OCI-LY7 (cell line): ENCODE results near the gene CADM4. TPM values are rescaled to one million over a fixed set of nuclear protein-coding genes. Genes with fewer than 3 reads are reported as not detected.

Experiments used
- BruUV-seq: library from RNA; stranded (reverse); fragments of 400-500 nt; replicated peaks from 2 replicates; lab custom pipeline; 2021; lab: Mats Ljungman, UMichigan
- CTCF ChIA-PET: fragments of 300-600 bp; sonication (Branson Sonifier 250); formaldehyde crosslinking; loops from one replicate; lab custom pipeline; 2022; ENCODE audit warnings: antibody characterized with exemption; ENCODE audit not compliant: unreplicated experiment; lab: Charles Lee
- POLR2A ChIA-PET: fragments of 300-600 bp; sonication (Branson Sonifier 250); formaldehyde crosslinking; loops from one replicate; lab custom pipeline; 2022; ENCODE audit warnings: antibody characterized with exemption; lab: Charles Lee
- DNase-seq: peaks from one replicate; pipeline ENCODE4 v3.0.0-alpha.2; 2015; ENCODE audit warnings: low spot score
- H2AFZ ChIP-seq: fragments of 200-600 bp; sonication (generic), shearing (Covaris generic); 2 replicates; pipeline ENCODE4 v1.6.1; 2014; ENCODE audit warnings: mild to moderate bottlenecking, antibody characterized with exemption, low read length, moderate library complexity
- H3K27ac ChIP-seq: fragments of 200-600 bp; sonication (generic); 2 replicates; pipeline ENCODE4 v1.5.1; 2014; ENCODE audit warnings: mixed run types, low read depth, mild to moderate bottlenecking, moderate library complexity, low read length, inconsistent platforms; ENCODE audit not compliant: poor library complexity, severe bottlenecking
- H3K36me3 ChIP-seq: fragments of 200-600 bp; sonication (generic); 2 replicates; pipeline ENCODE4 v1.6.1; 2014; ENCODE audit warnings: mild to moderate bottlenecking, antibody characterized with exemption, low read length, moderate library complexity, mixed read lengths; ENCODE audit not compliant: insufficient read depth
- H3K4me1 ChIP-seq: fragments of 200-600 bp; sonication (generic); 2 replicates; pipeline ENCODE4 v1.5.1; 2014; ENCODE audit warnings: mild to moderate bottlenecking, low read length; ENCODE audit not compliant: insufficient read depth, poor library complexity, severe bottlenecking
- H3K4me2 ChIP-seq: fragments of 200-600 bp; sonication (generic); 2 replicates; pipeline ENCODE4 v1.6.1; 2014; ENCODE audit warnings: mild to moderate bottlenecking, low read length
- H3K4me3 ChIP-seq: fragments of 200-600 bp; sonication (generic); 2 replicates; pipeline ENCODE4 v1.5.1; 2014; ENCODE audit warnings: mild to moderate bottlenecking, low read depth, low read length; ENCODE audit not compliant: poor library complexity, severe bottlenecking
- H3K79me2 ChIP-seq: fragments of 200-600 bp; sonication (generic); 2 replicates; pipeline ENCODE4 v1.6.1; 2016; ENCODE audit warnings: low read depth, mild to moderate bottlenecking, low read length, moderate library complexity, mixed read lengths; ENCODE audit not compliant: insufficient read depth
- H3K9me2 ChIP-seq: fragments of 200-600 bp; sonication (generic); 2 replicates; pipeline ENCODE4 v1.6.1; 2016; ENCODE audit warnings: mild to moderate bottlenecking, low read length, mixed read lengths; ENCODE audit not compliant: insufficient read depth
- H3K9me3 ChIP-seq: fragments of 200-600 bp; sonication (generic); 2 replicates; pipeline ENCODE4 v1.6.1; 2014; ENCODE audit warnings: mild to moderate bottlenecking, mixed run types, low read length, mixed read lengths
- H4K20me1 ChIP-seq: fragments of 200-600 bp; sonication (generic); 2 replicates; pipeline ENCODE4 v1.6.1; 2014; ENCODE audit warnings: mild to moderate bottlenecking, antibody characterized with exemption, low read length, moderate library complexity, mixed read lengths; ENCODE audit not compliant: insufficient read depth
- CTCF ChIP-seq: fragments of 200-600 bp; sonication (generic); conservative IDR thresholded peaks from 2 replicates; pipeline ENCODE4 v1.5.1; 2014; ENCODE audit warnings: mild to moderate bottlenecking, antibody characterized with exemption, low read length, moderate library complexity, mixed read lengths
- EZH2phosphoT487 ChIP-seq: fragments of 200-600 bp; sonication (generic); IDR thresholded peaks from 2 replicates; pipeline ENCODE4 v1.6.1; 2018; ENCODE audit warnings: low read depth, borderline replicate concordance, mild to moderate bottlenecking, mixed run types, antibody characterized with exemption, low read length, moderate library complexity, mixed read lengths
- intact Hi-C: fragments of 100-400 bp; cut with micrococcal nuclease; formaldehyde crosslinking; loops from one replicate; pipeline ENCODE4 v1.10.0; 2022; ENCODE audit not compliant: unreplicated experiment
- total RNA-seq, 2 experiments: library from RNA; depleted of rRNA in 1 of 2; stranded (reverse); fragments of >200 nt in 1 of 2; shearing (Covaris generic) in 1 of 2; gene quantifications; 2 replicates each; pipeline ENCODE4 v1.2.3, GENCODE V29; 2014 to 2022

CADM4 gene
- total RNA-seq, 2 experiments from 2014 or later = not detected

DNA sequence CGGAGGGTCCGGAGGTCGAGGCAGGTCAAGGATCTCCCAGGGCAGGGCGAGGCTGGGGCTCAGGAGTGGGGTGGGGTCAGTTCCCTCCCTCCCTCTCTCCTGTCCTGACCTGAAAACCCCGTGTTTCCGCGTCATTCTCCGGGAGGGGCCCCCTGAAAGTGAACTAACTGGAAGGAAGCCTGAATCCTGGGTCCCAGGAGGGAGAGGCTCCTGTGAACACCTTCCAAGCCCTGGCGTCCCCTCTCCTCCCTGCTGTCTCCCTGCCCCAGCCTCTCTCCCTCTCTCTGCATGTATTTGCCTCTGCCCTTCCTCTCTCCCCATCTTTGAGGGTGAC, 741 bp upstream of the CADM4 start:
- Histone ChIP-seq H3K4me2 (no peak overlapping the region), H4K20me1 (no peaks in the 10 kb centered on the region), H3K79me2 (no peaks in the 10 kb centered on the region), H3K9me2 (no peaks in the 10 kb centered on the region), H3K4me1 (peaks cover 2% of the 10 kb centered on the region), H3K9me3 (no peaks in the 10 kb centered on the region), H3K36me3 (no peaks in the 10 kb centered on the region), H2AFZ (no peak overlapping the region), H3K4me3 (no peak overlapping the region), H3K27ac (no peak overlapping the region)
- intact Hi-C loops = no loop called here
- TF ChIP-seq CTCF (no peak), EZH2phosphoT487 (no peak)
- DNase-seq = no peak
- BruUV-seq = no TSS peak
- ChIA-PET CTCF (no interaction called here), POLR2A (no interaction called here)

DNA sequence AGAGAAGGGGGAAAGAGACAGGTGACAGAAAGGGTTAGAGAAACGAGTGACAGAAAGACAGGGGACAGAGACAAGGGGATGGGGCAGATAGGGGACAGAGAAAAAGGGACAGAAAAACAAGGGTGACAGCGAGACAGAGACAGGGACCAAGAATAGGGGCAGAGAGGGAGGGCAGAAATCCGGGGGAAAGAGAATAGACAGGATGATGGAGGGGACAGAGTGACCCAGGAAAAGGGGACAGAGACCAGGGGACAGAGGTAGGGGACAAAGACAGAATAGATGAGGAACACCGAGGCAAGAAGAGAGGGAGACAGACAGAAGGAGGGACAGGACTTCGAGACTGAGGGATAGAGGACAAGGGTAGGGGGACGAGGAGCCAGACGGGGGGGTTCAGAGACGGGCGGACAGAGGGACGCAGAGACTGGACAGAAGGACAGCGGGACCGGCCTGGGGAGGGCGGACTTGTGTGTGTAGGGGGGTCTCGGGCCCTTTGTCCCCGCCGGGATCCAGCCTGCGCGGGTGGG, 593 bp downstream of the CADM4 start:
- Histone ChIP-seq H3K9me2 (no peaks in the 10 kb centered on the region), H3K9me3 (no peaks in the 10 kb centered on the region), H3K36me3 (no peaks in the 10 kb centered on the region), H3K79me2 (no peaks in the 10 kb centered on the region), H3K4me3 (no peak overlapping the region), H3K4me2 (0 out of 2 replicates have a peak overlapping the region, but pooled peaks have one; percentile 32), H2AFZ (no peak overlapping the region), H3K27ac (no peak overlapping the region), H3K4me1 (peaks cover 12% of the 10 kb centered on the region), H4K20me1 (no peaks in the 10 kb centered on the region)
- intact Hi-C loops = no loop called here
- no TSS peak for BruUV-seq
- DNase-seq = no peak
- POLR2A ChIA-PET = no interaction called here
- TF ChIP-seq EZH2phosphoT487 (no peak), CTCF (no peak)
- CTCF ChIA-PET = no interaction called here

- no peaks in the 10 kb centered on the region for H3K9me3 ChIP-seq
- CTCF ChIA-PET = no interaction called here
- no peak overlapping the region for H3K4me3 ChIP-seq
- POLR2A ChIA-PET = no interaction called here
- H3K27ac ChIP-seq = no peak overlapping the region
- no peaks in the 10 kb centered on the region for H4K20me1 ChIP-seq
- H3K36me3 ChIP-seq = no peaks in the 10 kb centered on the region
- BruUV-seq = no TSS peak
- peaks cover 12% of the 10 kb centered on the region for H3K4me1 ChIP-seq
- H3K79me2 ChIP-seq = no peaks in the 10 kb centered on the region
- no peaks in the 10 kb centered on the region for H3K9me2 ChIP-seq
- H2AFZ ChIP-seq = no peak overlapping the region
- intact Hi-C loops = no loop called here
- DNase-seq = no peak
- no peak for TF ChIP-seq EZH2phosphoT487
- TF ChIP-seq CTCF = no peak
- H3K4me2 ChIP-seq = no peak overlapping the region
Observed at GRCh38 chr19:43638214-43638994, 1.2 kb downstream of the CADM4 start.
